A549 (cell line): ENCODE measurements around the gene RERE. TPM values are rescaled to one million over a fixed set of nuclear protein-coding genes. Genes with fewer than 3 reads are reported as not detected.

ENCODE experiments used
- ATAC-seq, 2 experiments: fragments of 200-7000 bp in 1 of 2; fragments of >200 bp in 1 of 2; cut with Nextera tagmentation in 1 of 2; cut with Tn5 transposase in 1 of 2; 3 replicates each; pipeline versions ENCODE4 v1.8.0 to v1.9.1; 2018 to 2020; ENCODE audit warnings: mild to moderate bottlenecking in 1 of 2, moderate library complexity in 1 of 2
- CTCF ChIA-PET: fragments of 300-600 bp; sonication (Branson Sonifier 250); formaldehyde crosslinking; extraction: SDS; loops from one replicate; lab custom pipeline; 2021; ENCODE audit warnings: antibody characterized with exemption, inconsistent platforms; lab: Yijun Ruan, JAX
- POLR2A ChIA-PET: fragments of 350-600 bp; formaldehyde crosslinking; extraction: SDS; loops from one replicate; lab custom pipeline; 2021; ENCODE audit warnings: antibody characterized with exemption, inconsistent platforms; lab: Yijun Ruan, JAX
- DNase-seq, 2 experiments: peaks; one replicate each; pipeline versions ENCODE4 v3.0.0 to v3.0.0-alpha.2; 2011 to 2016; ENCODE audit warnings: low read depth in 1 of 2, low spot score in 1 of 2
- FAIRE-seq: peaks from 2 replicates; lab custom pipeline; 2011; peaks lifted over from hg19 to GRCh38; lab: Jason Lieb, UNC
- H3K27ac ChIP-seq, 2 experiments: fragments of >200 bp; sonication (Bioruptor Twin); formaldehyde crosslinking; 3 replicates each; pipeline ENCODE4 v1.5.1; 2016 to 2017
- H3K4me1 ChIP-seq: fragments of >200 bp; sonication (Bioruptor Twin); formaldehyde crosslinking; 3 replicates; pipeline ENCODE4 v1.6.1; 2016
- H3K4me2 ChIP-seq: fragments of >200 bp; sonication (Bioruptor Twin); formaldehyde crosslinking; 3 replicates; pipeline ENCODE4 v1.6.1; 2016
- H3K4me3 ChIP-seq: fragments of >200 bp; sonication (Bioruptor Twin); formaldehyde crosslinking; 3 replicates; pipeline ENCODE4 v1.5.1; 2016
- H3K9me3 ChIP-seq: fragments of >200 bp; sonication (Bioruptor Twin); formaldehyde crosslinking; 3 replicates; pipeline ENCODE4 v1.6.1; 2016
- BHLHE40 ChIP-seq: IDR thresholded peaks from 2 replicates; pipeline ENCODE4 v1.6.1; 2012; ENCODE audit warnings: low read depth, low read length, inconsistent platforms
- CBX8 ChIP-seq: fragments of 200-600 bp; sonication (generic); IDR thresholded peaks from 2 replicates; pipeline ENCODE4 v1.6.1; 2016
- CEBPB ChIP-seq, 2 experiments: fragments of >200 bp in 1 of 2; sonication (Bioruptor Twin) in 1 of 2; formaldehyde crosslinking in 1 of 2; IDR thresholded peaks; 2 replicates each; pipeline ENCODE4 v1.6.1; 2012 to 2016
- CHD2 ChIP-seq: fragments of 150-350 bp; IDR thresholded peaks from 2 replicates; pipeline ENCODE4 v1.6.1; 2014; ENCODE audit warnings: low read length; ENCODE audit not compliant: partially characterized antibody
- EHMT2 ChIP-seq: fragments of 200-600 bp; sonication (generic); IDR thresholded peaks from 2 replicates; pipeline ENCODE4 v1.6.1; 2016; ENCODE audit warnings: antibody characterized with exemption, low read depth, mild to moderate bottlenecking, moderate library complexity
- FOSB ChIP-seq: fragments of 250-450 bp; sonication (Bioruptor Pico); IDR thresholded peaks from 2 replicates; pipeline ENCODE4 v1.5.0; 2020; ENCODE audit warnings: mild to moderate bottlenecking, moderate library complexity
- HES2 ChIP-seq: fragments of >200 bp; sonication (Bioruptor Twin); formaldehyde crosslinking; IDR thresholded peaks from 2 replicates; pipeline ENCODE4 v1.6.1; 2016
- HOXA7 ChIP-seq: fragments of 250-450 bp; sonication (Bioruptor Pico); IDR thresholded peaks from 2 replicates; pipeline ENCODE4 v1.5.0; 2020; ENCODE audit warnings: mild to moderate bottlenecking, moderate library complexity
- JUN ChIP-seq, 2 experiments: fragments of >200 bp; sonication (Bioruptor Twin); formaldehyde crosslinking; IDR thresholded peaks; 2 replicates in 1 of 2; 3 replicates in 1 of 2; pipeline ENCODE4 v1.6.1; 2016 to 2017
- KDM1A ChIP-seq: fragments of 200-600 bp; sonication (generic); IDR thresholded peaks from 2 replicates; pipeline ENCODE4 v1.6.1; 2016; ENCODE audit warnings: low read depth, mild to moderate bottlenecking
- KDM5A ChIP-seq: fragments of 200-600 bp; sonication (generic); IDR thresholded peaks from 2 replicates; pipeline ENCODE4 v1.6.1; 2016; ENCODE audit warnings: antibody characterized with exemption, mild to moderate bottlenecking
- MAFK ChIP-seq: fragments of 450-650 bp; IDR thresholded peaks from 2 replicates; pipeline ENCODE4 v1.6.1; 2014; ENCODE audit not compliant: partially characterized antibody
- MYC ChIP-seq: IDR thresholded peaks from 2 replicates; pipeline ENCODE4 v1.6.1; 2012; ENCODE audit warnings: mild to moderate bottlenecking, inconsistent platforms, low read length, improper control_type of control experiment, borderline replicate concordance
- NR3C1 ChIP-seq: fragments of >200 bp; sonication (Bioruptor Twin); formaldehyde crosslinking; IDR thresholded peaks from 3 replicates; pipeline ENCODE4 v1.6.1; 2017
- RAD21 ChIP-seq, 2 experiments: fragments of >200 bp in 1 of 2; sonication (Bioruptor Twin) in 1 of 2; formaldehyde crosslinking in 1 of 2; IDR thresholded peaks in 1 of 2; conservative IDR thresholded peaks in 1 of 2; 2 replicates in 1 of 2; 3 replicates in 1 of 2; pipeline ENCODE4 v1.6.1; 2012 to 2018; ENCODE audit warnings: inconsistent platforms in 1 of 2
- RCOR1 ChIP-seq: fragments of 150-350 bp; IDR thresholded peaks from 2 replicates; pipeline ENCODE4 v1.6.1; 2014; ENCODE audit warnings: antibody characterized with exemption, low read length, low read depth
- SREBF2 ChIP-seq: fragments of 450-650 bp; IDR thresholded peaks from 2 replicates; pipeline ENCODE4 v1.6.1; 2014; ENCODE audit warnings: mild to moderate bottlenecking, moderate library complexity
- TFCP2L1 ChIP-seq: fragments of 250-450 bp; sonication (Bioruptor Pico); IDR thresholded peaks from 2 replicates; pipeline ENCODE4 v1.5.0; 2021; ENCODE audit warnings: mild to moderate bottlenecking
- ZC3H11A ChIP-seq: fragments of 450-650 bp; IDR thresholded peaks from 2 replicates; pipeline ENCODE4 v1.6.1; 2014; ENCODE audit warnings: antibody characterized with exemption, mild to moderate bottlenecking
- ZFP36 ChIP-seq: fragments of 450-650 bp; IDR thresholded peaks from 2 replicates; pipeline ENCODE4 v1.6.1; 2014; ENCODE audit warnings: borderline replicate concordance; ENCODE audit not compliant: partially characterized antibody
- ZNF302 ChIP-seq: fragments of 250-450 bp; sonication (Bioruptor Pico); IDR thresholded peaks from 2 replicates; pipeline ENCODE4 v1.9.0; 2021; ENCODE audit warnings: inconsistent platforms, mild to moderate bottlenecking, moderate library complexity
- WGBS: methylation state at CpG from one replicate; pipeline ENCODE4 v1.1.6; 2017; ENCODE audit errors: missing lambda C conversion rate; 5-methylcytosine and 5-hydroxymethylcytosine counted together
- polyA plus RNA-seq, 4 experiments: library from polyadenylated mRNA; depleted of rRNA in 3 of 4; stranded (reverse); fragments of >200 nt; fragmentation: RNase III in 1 of 4; extraction: RNeasy Plus Mini Kit Qiagen cat#74134 plus additional on column Dnase treatment in 1 of 4; gene quantifications; 2 replicates in 3 of 4; 3 replicates in 1 of 4; pipeline ENCODE4 v1.2.3, GENCODE V29; 2011 to 2017
- TF ChIP-seq, protein P1 (sequence below): IDR thresholded peaks from 2 replicates; pipeline ENCODE4 v1.6.1; 2012
- TF ChIP-seq, protein P2 (sequence below): fragments of >200 bp; sonication (Bioruptor Twin); formaldehyde crosslinking; IDR thresholded peaks from 3 replicates; pipeline ENCODE4 v1.5.1; 2016

RERE gene
- polyA plus RNA-seq, 2 of the 4 experiments (the other 2 are of a cell fraction) = 12.6 to 28.6 TPM

DNA sequence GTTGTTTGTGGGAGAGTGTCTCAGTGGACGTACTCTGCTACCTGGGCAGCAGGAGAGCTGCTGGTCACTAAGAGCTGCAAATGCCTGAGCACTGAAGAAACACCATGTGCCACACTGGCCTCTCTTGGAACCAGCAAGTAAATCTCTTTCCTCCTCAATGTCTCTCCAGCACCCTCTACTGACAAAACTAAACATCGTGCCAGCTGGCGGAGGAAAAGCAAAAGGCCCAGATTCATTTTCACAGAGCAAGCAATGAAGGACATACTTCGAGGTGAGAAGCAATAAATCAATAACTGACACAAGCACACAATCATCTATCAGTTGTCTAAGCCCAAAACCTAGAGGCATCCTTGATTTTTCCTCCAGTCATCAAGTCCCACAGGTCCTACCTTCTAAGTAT is 78.1 kb downstream of the RERE start:
- 75% methylated on average over 4 of the region's 4 CpGs for WGBS
- TF ChIP-seq RAD21 (conservative IDR thresholded peaks at IDR 0.05 in 1 of 2, IDR thresholded peaks at IDR 0.05 in 1 of 2) (0 out of 5 replicates have a peak, but pooled peaks of 1 of the 2 experiments have one; percentile 10), TFCP2L1 (CRISPR knock-in tag) (no peak), HES2 (no peak)
- FAIRE-seq (no peak), DNase-seq (peak in 1 of 2 experiments; percentile 32), ATAC-seq (no peak)
- H3K27ac ChIP-seq = no peak overlapping the region
- H3K4me3 ChIP-seq = no peak overlapping the region
- peaks cover 9% of the 10 kb centered on the region; the same call in 2 of the 3 replicates for H3K4me1 ChIP-seq
- ChIA-PET CTCF (interaction anchor here (0.9 to 3.2 kb wide), 2 partner anchors 9 to 12 kb away, joined by 3 to 18 read pairs; no protein-coding TSS in a partner anchor), POLR2A (no interaction called here)
- H3K9me3 ChIP-seq = peaks cover 9% of the 10 kb centered on the region; the same call in 1 of the 3 replicates
- no peak overlapping the region for H3K4me2 ChIP-seq

GRCh38 chr1:8736927-8737326 is 80.5 kb downstream of the RERE start:
- no peak for TF ChIP-seq NR3C1
- FAIRE-seq (no peak), ATAC-seq (no peak), DNase-seq (no peak)
- peaks cover 9% of the 10 kb centered on the region; the same call in 1 of the 3 replicates for H3K9me3 ChIP-seq
- POLR2A ChIA-PET = no interaction called here
- H3K4me3 ChIP-seq = no peak overlapping the region
- no peak overlapping the region for H3K27ac ChIP-seq
- peaks cover 2% of the 10 kb centered on the region; the same call in 1 of the 3 replicates for H3K4me1 ChIP-seq
- H3K4me2 ChIP-seq = no peak overlapping the region
- CTCF ChIA-PET = interaction anchor here (0.6 to 0.7 kb wide), 2 partner anchors 55 to 172 kb away, joined by 3 read pairs; no protein-coding TSS in a partner anchor

- POLR2A ChIA-PET = no interaction called here
- TF ChIP-seq KDM1A (no peak), FOSB (CRISPR knock-in tag) (no peak), MYC (no peak), ZFP36 (no peak), ZNF302 (no peak), CEBPB (IDR thresholded peaks at IDR 0.05) (no peak), HOXA7 (CRISPR knock-in tag) (no peak), CHD2 (no peak), MAFK (no peak), NR3C1 (no peak), RCOR1 (no peak), JUN (IDR thresholded peaks at IDR 0.05) (no peak), ZC3H11A (no peak), CBX8 (no peak), SREBF2 (no peak), BHLHE40 (no peak), EHMT2 (no peak), KDM5A (no peak)
- TF ChIP-seq, protein P1, sequence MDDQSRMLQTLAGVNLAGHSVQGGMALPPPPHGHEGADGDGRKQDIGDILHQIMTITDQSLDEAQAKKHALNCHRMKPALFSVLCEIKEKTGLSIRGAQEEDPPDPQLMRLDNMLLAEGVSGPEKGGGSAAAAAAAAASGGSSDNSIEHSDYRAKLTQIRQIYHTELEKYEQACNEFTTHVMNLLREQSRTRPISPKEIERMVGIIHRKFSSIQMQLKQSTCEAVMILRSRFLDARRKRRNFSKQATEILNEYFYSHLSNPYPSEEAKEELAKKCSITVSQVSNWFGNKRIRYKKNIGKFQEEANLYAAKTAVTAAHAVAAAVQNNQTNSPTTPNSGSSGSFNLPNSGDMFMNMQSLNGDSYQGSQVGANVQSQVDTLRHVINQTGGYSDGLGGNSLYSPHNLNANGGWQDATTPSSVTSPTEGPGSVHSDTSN = no peak
- TF ChIP-seq, protein P2, sequence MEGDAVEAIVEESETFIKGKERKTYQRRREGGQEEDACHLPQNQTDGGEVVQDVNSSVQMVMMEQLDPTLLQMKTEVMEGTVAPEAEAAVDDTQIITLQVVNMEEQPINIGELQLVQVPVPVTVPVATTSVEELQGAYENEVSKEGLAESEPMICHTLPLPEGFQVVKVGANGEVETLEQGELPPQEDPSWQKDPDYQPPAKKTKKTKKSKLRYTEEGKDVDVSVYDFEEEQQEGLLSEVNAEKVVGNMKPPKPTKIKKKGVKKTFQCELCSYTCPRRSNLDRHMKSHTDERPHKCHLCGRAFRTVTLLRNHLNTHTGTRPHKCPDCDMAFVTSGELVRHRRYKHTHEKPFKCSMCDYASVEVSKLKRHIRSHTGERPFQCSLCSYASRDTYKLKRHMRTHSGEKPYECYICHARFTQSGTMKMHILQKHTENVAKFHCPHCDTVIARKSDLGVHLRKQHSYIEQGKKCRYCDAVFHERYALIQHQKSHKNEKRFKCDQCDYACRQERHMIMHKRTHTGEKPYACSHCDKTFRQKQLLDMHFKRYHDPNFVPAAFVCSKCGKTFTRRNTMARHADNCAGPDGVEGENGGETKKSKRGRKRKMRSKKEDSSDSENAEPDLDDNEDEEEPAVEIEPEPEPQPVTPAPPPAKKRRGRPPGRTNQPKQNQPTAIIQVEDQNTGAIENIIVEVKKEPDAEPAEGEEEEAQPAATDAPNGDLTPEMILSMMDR = no peak
- H3K9me3 ChIP-seq = peaks cover 7% of the 10 kb centered on the region; the same call in 1 of the 3 replicates
Observed at GRCh38 chr1:8733484-8733883, 84.0 kb downstream of the RERE start.

More at GRCh38 chr1:8733484-8733883, 84.0 kb downstream of the RERE start:
- ATAC-seq (no peak), DNase-seq (no peak), FAIRE-seq (no peak)
- no peak overlapping the region for H3K4me2 ChIP-seq
- CTCF ChIA-PET = interaction anchor here (0.9 to 1.2 kb wide), 2 partner anchors 126 to 180 kb away, joined by 3 read pairs; no protein-coding TSS in a partner anchor
- H3K4me3 ChIP-seq = no peak overlapping the region
- no peaks in the 10 kb centered on the region for H3K4me1 ChIP-seq
- 87% methylated on average over 2 of the region's 2 CpGs for WGBS
- H3K27ac ChIP-seq = no peak overlapping the region
